Measurements from ENCODE around the gene EXOSC7. TPM values are rescaled to one million over a fixed set of nuclear protein-coding genes. Genes with fewer than 3 reads are reported as not detected.

Gene EXOSC7
- polyA plus RNA-seq, 1 donor (not counting 4 experiments of a cell fraction or from before 2014, with no cell fraction given) = 94.4 TPM

GRCh38 chr3:45020534-45020933 lies 44.5 kb downstream of the EXOSC7 start:
- Histone ChIP-seq H3K4me2 (ENCODE audit: control insufficient read depth, extremely low read depth, insufficient read depth, low read depth, low read length) (no peak overlapping the region), H3K9me1 (ENCODE audit: control insufficient read depth, extremely low read depth, insufficient read depth, low read length) (no peaks in the 10 kb centered on the region), H4K20me1 (ENCODE audit: control insufficient read depth, extremely low read depth, insufficient read depth, low read length) (no peaks in the 10 kb centered on the region), H3K79me2 (ENCODE audit: control insufficient read depth, insufficient read depth, low read length) (no peaks in the 10 kb centered on the region), H3K4me1 (ENCODE audit: control insufficient read depth, extremely low read depth, insufficient read depth, low read length) (peaks cover 4% of the 10 kb centered on the region), H3K9ac (ENCODE audit: control insufficient read depth, extremely low read depth, insufficient read depth, low read length) (no peak overlapping the region), H3K36me3 (ENCODE audit: control insufficient read depth in 2 of 2, extremely low read depth in 1 of 2, insufficient read depth in 2 of 2, low read length in 2 of 2) (peaks cover 0 to 5% of the 10 kb centered on the region in 2 experiments), H3K9me3 (ENCODE audit: control insufficient read depth, low read depth, low read length) (no peaks in the 10 kb centered on the region), H3K27me3 (ENCODE audit: control insufficient read depth, extremely low read depth, insufficient read depth, low read length) (no peaks in the 10 kb centered on the region), H2AFZ (ENCODE audit: control insufficient read depth, low read length) (no peak overlapping the region), H3K27ac (ENCODE audit: control insufficient read depth, insufficient read depth, low read length) (no peak overlapping the region), H3K4me3 (ENCODE audit: control insufficient read depth in 2 of 3, extremely low read depth in 1 of 3, insufficient read depth in 2 of 3, low read depth in 1 of 3, low read length in 3 of 3) (no peak overlapping the region)
- DNase-seq (ENCODE audit: low read depth, low spot score) (no peak), FAIRE-seq (peak; percentile 9)
- dilution Hi-C loops (cut with MboI; ENCODE audit: extremely low pct_ligation_motif_present, low sequenced_read_pairs) = no loop called here
- no peak for TF ChIP-seq CTCF (optimal IDR thresholded peaks at IDR 0.05 in 1 of 3, IDR thresholded peaks at IDR 0.05 in 1 of 3, conservative IDR thresholded peaks at IDR 0.05 in 1 of 3; ENCODE audit: extremely low read depth in 1 of 3, insufficient read depth in 2 of 3, low read length in 3 of 3)
- no peak for TF ChIP-seq EZH2 (IDR thresholded peaks at IDR 0.05; ENCODE audit: low read length)

GRCh38 chr3:45021524-45022297 lies 45.7 kb downstream of the EXOSC7 start:
- H3K79me2 ChIP-seq (ENCODE audit: control insufficient read depth, insufficient read depth, low read length) = no peaks in the 10 kb centered on the region
- H3K27me3 ChIP-seq (ENCODE audit: control insufficient read depth, extremely low read depth, insufficient read depth, low read length) = no peaks in the 10 kb centered on the region
- H4K20me1 ChIP-seq (ENCODE audit: control insufficient read depth, extremely low read depth, insufficient read depth, low read length) = no peaks in the 10 kb centered on the region
- H3K4me3 ChIP-seq (ENCODE audit: control insufficient read depth in 2 of 3, extremely low read depth in 1 of 3, insufficient read depth in 2 of 3, low read depth in 1 of 3, low read length in 3 of 3) = no peak overlapping the region
- no peak overlapping the region for H3K9ac ChIP-seq (ENCODE audit: control insufficient read depth, extremely low read depth, insufficient read depth, low read length)
- H3K9me1 ChIP-seq (ENCODE audit: control insufficient read depth, extremely low read depth, insufficient read depth, low read length) = no peaks in the 10 kb centered on the region
- no peaks in the 10 kb centered on the region for H3K36me3 ChIP-seq (ENCODE audit: control insufficient read depth in 2 of 2, extremely low read depth in 1 of 2, insufficient read depth in 2 of 2, low read length in 2 of 2)
- H3K9me3 ChIP-seq (ENCODE audit: control insufficient read depth, low read depth, low read length) = no peaks in the 10 kb centered on the region
- peaks cover 4% of the 10 kb centered on the region for H3K4me1 ChIP-seq (ENCODE audit: control insufficient read depth, extremely low read depth, insufficient read depth, low read length)
- no peak for TF ChIP-seq CTCF (optimal IDR thresholded peaks at IDR 0.05 in 1 of 3, IDR thresholded peaks at IDR 0.05 in 1 of 3, conservative IDR thresholded peaks at IDR 0.05 in 1 of 3; ENCODE audit: extremely low read depth in 1 of 3, insufficient read depth in 2 of 3, low read length in 3 of 3)
- no peak for TF ChIP-seq EZH2 (IDR thresholded peaks at IDR 0.05; ENCODE audit: low read length)
- DNase-seq (ENCODE audit: low read depth, low spot score) = no peak
- dilution Hi-C loops (cut with MboI; ENCODE audit: extremely low pct_ligation_motif_present, low sequenced_read_pairs) = no loop called here
- FAIRE-seq = no peak
- H3K4me2 ChIP-seq (ENCODE audit: control insufficient read depth, extremely low read depth, insufficient read depth, low read depth, low read length) = no peak overlapping the region
- H2AFZ ChIP-seq (ENCODE audit: control insufficient read depth, low read length) = no peak overlapping the region
- no peak overlapping the region for H3K27ac ChIP-seq (ENCODE audit: control insufficient read depth, insufficient read depth, low read length)

Data from keratinocyte (primary cell).